Glomerular visceral epithelial cell (primary cell): Measurements from ENCODE around the gene ZSCAN10.

Experiments
- DNase-seq: peaks from one replicate; pipeline ENCODE4 v3.0.0-alpha.2; 2016; ENCODE audit errors: extremely low spot score

The ZSCAN10 gene

DNA sequence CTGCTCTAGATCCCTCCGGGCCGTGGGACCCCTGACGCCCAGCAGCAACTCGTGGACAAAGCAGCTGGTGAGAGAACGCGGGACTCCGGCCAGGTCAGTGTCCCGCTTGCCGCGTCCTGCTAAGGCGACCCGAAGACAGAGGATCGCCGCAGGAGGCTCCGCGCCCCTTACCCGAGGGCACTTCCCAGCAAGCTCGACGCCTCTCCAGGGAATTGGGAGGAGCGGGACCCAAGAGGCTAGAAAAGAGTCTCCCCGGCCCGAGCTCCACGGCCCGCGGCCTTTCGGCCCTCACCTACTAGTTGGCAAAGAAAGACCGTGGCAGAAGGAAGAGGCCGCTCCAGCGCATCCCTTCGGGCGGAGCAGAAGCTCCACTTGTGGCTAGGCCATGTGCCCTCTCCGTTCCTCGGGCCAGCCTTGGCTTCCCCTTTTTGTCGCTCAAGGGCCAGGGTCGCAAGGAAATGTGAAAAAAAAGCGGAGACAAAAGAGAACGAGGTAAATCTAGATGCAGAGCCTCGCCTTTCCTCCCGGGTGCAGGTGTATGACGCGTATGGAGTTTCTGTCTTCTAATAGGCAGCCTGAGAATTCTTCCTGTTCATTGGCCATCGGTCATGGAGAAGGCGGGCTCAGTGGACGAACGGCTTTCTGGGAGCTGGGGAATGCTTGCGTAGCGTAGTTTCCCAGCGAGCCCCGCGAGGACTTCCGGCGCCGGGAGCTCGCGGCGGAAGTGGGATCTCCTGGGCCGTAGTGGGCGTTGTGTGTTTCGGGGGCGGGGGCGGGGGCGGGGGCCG is 35.4 kb upstream of the ZSCAN10 start, which contains the start of gene ZNF213:
ZNF213 (plus strand) TSS at position 692 of the 788 bp plus-strand sequence. CDS start 2,252 bp downstream, outside the sequence.
- DNase-seq, result peak; percentile 96

DNA sequence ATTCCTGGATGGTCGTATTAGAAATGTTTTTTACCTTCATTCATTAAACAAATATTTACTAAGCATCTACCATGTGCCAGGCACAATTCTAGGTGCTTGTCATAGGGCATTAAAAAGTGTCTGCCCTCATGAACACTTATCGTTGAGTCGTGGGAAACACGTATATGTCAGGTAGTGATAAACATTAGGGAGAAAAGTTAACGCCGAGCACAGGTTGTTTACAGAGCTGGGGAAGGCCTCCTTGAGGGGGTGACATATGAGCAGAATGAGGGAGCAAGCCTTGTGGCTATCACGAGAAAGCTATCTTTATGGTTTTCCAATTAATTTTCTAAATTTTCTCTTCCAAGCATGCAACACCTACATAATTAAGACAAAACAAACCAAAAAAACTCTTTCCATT is 34.8 kb upstream of the ZSCAN10 start:
- no peak for DNase-seq

DNA sequence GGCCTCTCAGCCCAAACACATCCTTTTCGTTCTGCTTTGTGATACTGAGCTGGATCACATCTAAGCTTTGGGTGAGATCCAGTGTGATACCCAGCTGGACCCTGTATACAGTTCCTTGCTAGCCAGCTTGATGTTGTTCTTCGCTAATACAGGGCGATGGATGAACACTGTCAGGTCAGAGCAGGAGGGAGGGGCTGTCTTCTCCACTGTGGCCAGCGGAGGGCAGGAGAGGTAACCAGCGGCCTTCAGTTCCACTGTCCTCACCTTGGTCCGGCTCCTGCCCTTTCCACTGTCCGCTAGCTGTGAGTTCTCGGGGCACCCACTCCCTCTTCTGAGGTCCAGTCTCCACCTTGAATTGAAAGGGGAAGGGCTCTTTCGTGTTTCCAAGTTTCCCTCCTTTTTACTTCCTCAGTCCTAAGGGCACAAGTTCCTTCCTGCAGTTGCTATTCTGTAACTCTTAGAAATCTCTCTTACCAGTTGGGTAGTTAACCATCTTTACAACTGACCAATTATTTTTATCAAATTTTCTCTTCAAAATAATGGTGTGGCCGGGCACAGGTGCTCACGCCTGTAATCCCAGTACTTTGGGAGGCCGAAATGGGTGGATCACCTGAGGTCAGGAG is 32.8 kb upstream of the ZSCAN10 start:
- peak; percentile 50 for DNase-seq

DNA sequence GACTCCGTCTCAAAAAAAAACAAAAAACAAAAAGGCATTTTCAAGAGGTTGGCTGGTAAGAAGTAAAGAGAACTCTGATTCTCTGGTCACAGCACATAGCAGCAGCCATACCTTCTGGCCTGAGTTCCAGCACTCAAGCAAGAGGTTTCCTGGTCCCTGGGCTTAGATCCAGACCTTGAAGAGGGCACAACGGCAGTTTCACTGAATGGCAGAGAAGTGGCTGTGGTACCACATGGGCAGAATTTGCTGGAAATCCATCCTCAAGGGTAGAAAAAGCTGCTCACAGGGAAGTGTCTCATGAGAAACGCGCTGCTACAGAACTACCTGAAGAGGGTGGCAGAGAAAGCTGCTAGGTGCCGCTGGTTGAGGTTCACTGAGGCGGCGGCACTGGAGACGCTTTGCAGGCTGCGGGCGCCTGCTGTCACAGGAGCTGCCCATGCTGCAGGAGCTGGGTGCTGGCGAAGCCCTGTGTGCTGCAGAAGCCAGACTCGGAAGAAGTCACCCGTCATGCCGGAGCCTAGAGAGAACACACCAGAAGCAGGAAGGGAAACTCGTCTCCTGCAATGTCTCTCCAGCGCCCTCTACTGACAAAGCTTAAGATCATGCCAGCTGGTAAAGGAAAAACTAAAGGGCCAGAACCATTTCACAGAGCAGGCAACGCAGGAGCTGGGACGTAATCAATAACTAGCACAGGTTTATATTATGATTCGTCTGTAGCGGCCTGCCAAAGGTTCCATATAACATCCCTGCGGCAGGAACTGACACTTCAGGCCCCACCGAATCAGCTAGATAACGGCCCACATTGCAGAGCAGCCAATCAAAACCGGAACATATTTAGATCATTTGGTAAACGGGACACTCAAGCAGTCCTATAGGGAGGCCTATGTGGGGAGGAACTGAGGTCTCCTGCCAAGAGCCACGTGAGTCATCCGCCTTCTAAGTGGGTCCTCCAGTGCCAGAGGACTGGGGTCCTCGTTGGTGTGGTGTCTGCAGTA is 30.3 kb upstream of the ZSCAN10 start:
- peak; percentile 82 for DNase-seq

DNA sequence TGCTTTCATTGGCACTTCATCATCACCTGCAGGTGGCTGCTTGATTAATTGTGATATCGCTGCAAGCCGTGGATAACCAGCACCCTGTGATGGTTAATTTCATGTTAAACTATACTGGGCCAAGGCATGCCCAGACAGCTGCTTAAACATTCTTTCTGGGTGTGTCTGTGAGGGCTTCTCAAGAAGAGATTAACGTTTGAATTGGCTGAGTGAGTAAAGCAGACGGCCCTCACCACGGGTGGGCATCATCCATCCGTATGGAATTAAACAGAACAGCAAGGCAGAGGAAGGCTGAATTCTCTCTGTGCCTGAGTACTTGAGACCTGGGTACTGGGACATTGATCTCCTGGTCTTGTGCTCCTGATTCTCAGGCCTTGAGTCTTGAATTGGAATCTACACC is 28.7 kb upstream of the ZSCAN10 start:
- DNase-seq, result no peak

DNA sequence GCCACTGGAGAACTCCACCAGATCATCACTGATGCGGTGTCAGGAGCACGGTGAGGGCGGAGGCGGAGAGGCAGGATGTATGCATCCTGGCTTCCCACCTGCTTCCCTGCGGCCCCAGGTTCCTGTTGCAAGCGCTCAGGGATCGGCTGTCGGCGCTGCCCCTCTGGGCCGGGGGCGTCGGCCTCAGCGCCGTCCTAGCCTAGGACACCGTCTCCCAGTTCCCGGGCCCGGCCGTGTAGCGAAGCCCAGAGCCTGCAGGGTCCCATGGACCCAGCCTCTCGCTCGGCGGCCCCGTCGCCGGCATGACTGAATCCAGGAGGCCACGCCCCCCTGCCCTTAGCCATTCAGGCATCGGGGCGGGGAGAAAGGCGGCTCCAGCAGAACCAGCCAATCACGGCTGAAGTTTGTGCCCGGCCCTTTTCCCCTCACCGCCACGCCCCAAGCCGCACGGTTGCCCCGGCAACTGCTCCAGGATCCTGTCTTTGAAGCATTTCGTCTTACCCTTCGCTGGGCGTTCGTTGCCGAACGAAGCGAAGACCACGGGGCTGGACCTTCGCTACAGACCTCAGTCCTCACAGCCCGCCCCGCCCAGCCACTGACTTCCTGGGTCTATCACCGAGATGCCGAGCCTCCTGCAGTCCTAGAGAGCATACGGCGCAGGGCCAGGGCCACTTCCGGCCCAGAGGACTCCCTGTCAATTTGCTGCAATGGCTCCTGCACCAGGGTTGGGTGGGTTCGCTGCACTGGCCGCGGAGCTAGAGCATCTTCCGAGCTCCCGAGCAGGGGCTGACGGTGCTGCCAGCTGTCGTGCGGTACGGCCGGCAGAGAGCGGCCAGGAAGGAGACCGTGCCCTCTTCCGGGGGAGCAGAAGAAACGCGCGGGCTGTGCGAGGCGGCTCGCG is 25.1 kb upstream of the ZSCAN10 start:
- peak; percentile 93 for DNase-seq

DNA sequence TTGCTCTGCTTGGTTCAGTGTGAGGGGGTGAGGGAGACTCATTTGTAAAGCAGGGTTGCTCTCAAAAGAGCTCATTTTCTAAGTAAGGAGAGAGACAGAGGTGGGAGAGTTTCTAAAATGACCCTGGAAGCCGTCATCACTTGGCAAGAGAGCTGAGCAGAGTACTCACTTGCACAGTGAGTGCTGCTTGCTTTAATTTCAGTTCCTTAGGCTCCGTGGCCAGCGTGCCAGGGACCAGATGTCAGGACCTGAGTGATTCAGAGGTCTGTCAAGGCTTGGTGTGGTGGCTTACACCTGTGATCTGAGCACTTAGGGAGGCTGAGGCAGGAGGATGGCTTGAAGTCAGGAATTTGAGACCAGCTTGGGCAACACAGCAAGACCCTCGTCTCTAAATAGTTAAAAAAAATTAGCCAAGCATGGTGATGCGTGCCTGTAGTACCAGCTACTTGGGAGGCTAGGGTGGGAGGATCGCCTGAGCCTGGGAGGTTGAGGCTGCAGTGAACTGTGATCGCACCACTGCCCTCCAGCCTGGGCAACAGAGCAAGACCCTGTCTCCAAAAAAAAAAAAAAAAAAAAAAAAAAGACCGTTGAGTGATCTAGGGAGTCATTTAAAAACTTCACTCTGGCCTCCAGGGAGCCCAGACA is 24.0 kb upstream of the ZSCAN10 start:
- no peak for DNase-seq

DNA sequence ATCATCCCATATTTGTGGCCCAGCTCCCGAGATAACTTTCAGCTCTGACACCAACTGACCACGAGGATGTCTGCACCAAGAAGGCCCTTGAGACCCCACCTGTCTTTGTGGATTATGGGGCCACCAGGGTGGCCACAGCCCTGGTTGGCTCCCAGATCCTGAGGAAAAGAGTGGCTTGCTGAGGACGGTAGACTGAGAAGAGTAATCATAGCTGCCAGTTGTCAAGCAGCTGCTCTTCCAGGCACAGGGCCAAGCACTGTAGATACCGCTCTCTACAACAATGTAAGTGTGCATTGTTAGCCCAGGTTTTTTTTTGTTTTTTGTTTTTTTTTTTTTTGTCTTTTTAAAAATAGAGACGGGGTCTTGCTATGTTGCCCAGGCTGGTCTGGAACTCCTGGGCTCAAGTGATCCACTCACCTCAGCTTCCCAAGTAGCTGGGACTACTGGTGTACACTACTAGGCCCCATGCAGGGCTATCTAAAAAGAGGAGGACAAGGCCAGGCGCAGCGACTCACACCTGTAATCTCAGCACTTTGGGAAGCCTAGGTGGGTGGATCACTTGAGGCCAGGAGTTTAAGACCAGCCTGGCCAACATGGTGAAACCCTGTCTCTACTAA is 22.9 kb upstream of the ZSCAN10 start:
- DNase-seq, result no peak

DNA sequence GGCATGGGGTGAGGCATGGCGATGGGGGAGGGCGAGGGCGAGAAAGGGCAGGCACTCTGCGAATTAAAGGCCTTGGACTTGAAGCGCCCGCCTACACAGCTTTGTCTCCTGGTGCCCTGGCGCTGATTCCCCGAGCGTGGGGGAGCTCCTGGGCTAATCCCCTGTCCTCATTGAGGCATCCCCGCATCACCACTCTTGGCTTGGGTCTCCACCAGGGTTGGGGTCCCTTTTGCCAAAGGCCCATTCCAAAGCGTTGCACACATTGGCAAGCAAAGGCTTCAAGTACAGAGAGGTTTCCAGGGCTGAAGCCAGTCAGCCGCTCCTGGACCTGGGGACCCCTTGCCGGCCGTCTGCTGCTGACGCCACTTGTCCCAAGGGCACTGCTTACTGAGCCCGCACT is 21.3 kb upstream of the ZSCAN10 start:
- DNase-seq, result no peak

DNA sequence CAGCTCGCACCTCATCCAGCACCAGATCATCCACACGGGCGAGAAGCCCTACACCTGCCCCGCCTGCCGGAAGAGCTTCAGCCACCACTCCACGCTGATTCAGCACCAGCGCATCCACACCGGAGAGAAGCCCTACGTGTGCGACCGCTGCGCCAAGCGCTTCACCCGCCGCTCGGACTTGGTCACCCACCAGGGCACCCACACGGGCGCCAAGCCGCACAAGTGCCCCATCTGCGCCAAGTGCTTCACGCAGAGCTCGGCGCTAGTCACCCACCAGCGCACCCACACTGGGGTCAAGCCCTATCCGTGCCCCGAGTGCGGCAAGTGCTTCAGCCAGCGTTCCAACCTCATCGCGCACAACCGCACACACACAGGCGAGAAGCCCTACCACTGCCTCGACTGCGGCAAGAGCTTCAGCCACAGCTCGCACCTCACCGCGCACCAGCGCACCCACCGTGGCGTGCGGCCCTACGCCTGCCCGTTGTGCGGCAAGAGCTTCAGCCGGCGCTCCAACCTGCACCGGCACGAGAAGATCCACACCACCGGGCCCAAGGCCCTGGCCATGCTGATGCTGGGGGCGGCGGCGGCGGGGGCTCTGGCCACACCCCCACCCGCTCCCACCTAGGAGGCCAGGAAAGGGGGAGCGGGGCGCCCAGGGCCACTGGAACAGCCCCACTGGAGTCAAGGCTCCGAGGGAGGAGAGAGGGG is 20.8 kb upstream of the ZSCAN10 start:
- no peak for DNase-seq

DNA sequence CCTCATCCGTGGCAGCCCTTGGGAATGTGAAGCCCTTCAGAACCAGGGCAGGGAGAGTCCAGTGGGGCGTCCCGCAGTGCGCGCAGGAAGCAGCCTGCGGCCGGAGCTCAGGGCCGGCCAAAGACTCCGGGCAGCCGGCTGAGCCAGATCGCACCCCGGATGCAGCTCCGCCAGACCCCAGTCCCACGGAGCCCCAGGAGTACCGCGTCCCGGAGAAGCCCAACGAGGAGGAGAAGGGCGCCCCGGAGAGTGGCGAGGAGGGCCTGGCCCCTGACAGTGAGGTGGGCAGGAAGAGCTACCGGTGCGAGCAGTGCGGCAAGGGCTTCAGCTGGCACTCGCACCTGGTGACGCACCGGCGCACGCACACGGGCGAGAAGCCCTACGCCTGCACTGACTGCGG is 20.2 kb upstream of the ZSCAN10 start:
- no peak for DNase-seq

DNA sequence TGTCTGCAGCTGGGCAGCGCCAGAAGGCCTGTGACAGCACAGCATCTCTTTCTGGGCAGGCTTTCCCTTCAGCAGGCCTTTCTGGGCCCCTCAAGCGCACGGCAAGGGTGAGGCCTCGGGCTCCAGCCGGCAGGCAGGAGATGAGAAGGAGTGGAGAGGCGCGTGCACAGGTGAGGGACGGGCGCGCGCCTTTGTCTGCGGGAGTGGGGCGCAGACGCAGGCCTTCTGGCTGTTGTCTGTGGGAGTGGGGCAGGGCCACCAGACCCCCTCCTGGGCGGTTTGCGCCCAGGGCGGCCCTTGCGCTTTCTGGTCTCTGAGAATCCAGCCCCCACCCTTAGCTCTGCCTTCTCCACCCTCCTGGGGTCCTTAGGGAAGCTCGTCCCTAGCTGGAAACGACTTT is 19.8 kb upstream of the ZSCAN10 start:
- DNase-seq, result no peak

DNA sequence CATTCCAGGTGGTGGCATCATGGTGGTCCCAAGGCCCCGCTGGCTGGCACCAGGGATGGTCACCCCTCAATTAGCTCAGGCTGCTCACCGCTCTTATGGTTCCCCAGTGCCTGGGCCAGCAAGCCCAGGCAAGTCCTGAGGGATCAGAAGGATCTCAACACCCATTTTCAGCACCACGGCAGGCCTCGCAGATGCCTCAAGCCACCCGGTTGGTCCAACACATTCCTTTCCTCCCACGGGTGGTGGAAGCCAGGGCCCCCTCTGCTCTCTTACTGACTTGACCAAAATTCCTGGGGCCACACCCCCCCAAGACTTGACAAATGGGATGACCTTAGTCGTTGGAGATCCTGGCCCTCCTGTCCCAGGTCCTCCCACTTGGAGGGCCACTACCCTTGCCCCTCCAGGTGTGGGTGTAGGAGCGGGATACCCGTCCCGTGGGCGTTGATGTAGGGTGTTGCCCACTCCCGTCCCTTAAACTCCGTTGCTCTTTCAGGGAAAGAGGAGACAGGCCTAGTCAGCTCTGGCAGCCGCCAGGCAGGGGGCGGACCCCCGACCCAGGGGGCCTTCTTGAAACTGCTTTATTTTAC is 19.2 kb upstream of the ZSCAN10 start:
- no peak for DNase-seq

DNA sequence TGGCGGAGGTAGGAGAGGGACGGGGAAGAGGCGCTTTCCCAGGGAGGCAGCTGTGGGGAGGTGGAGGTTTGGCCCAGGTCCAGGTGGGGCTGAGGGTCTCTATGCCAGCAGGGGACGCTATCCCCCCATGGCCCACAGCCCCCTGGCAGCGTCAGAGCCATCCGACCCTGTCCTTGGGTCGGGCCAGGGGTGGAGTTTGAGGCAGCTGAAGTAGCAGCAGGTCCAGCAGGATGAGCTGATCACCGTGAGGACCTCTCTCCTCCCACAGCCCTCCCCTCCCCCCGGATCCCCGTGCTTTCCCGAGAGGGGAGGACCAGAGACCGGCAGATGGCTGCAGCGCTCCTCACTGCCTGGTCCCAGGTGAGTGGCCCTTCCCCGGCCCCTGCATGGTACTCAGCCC is 16.5 kb upstream of the ZSCAN10 start:
- no peak for DNase-seq

DNA sequence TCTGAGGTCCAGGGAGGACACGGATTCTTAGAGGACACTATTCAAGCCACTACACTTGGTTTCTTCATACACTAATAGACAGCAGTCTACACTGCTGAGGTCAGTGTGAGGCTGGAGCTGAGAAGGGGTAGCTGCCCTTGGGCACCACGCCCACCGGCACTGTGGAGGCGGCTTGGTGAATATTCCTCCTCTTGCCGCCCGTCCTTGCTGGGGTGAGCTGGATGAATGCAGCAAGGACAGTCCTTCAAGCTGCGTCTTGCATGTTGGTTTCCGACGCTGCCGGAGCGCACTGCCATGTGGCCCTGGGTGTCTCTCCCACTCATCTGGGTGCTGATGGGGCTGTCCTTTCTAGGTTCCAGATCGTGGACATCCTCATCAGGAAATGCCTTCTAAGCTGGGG is 15.9 kb upstream of the ZSCAN10 start:
- no peak for DNase-seq

DNA sequence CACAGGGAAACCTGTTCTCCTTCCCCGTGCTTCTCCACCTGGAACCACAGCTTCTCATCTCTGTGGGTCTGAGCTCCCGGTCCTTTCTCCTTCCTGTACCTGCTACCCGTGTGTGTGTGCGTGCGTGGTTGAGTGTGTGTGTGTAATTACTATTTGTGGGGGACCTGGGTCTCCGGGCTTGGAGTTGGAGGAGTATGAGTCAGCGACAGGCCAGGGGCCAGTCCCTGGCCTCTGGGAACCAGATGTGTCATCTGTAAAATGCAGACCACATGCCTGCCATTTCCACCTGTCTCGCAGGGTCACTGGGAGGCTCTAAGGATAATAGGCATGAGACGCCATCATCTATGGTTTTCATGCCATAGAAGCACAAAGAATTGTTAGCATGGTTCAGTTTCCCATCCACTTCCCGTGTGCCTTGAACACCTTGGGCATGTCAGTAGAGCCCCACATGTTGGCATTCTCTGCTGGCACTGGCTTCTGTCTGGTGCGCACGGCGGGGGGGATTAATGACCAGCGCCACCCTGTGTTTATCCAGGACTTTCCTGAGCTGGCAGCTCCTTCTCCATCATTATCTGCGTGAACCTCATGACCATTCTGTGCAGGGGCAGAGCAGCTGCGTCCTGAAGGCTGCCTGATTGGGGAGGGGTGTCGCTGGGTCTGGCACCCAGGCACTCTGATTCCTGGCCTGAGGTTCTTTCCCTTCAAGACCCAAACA is 14.8 kb upstream of the ZSCAN10 start:
- DNase-seq, result peak; percentile 61

DNA sequence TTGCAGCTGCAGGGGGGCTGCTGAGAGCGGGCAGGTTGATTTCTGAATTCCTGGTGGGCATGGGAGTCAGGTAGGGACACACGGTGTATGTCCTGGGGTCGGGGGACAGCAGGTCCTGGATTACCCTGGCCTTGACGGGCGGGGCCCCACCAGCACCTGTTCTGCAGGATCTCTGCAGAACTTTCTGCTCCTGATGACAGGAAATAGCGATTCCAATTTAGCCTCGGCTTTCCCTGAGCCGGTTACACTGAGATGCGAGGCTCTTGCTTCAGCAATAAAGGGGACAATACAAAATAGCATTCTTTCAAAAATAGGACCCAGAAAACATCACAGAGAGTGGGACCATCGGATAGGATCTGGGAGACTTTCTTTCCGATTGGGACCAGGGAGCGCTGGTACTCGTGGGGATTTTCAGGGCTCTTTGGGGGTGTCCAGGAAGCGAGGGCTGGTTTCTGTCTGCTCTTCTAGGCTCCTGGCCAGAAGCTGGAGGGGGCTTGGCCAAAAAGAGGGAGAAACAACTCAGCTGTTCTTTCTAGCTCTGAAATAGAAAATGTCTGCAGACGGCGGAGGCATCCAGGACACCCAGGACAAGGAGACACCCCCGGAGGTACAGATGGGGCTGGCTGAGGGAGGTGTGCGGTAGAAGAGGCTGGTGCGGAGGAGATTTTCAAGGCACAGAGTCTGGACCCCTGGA is 13.9 kb upstream of the ZSCAN10 start:
- DNase-seq, result no peak
